HuH-7 (cell line): Measurements from ENCODE around the gene ANKRD30B.
"Not testable (repeated sequence)": the region's sequence is repeated elsewhere in the genome, so short reads cannot be mapped to it uniquely, and the experiment has no call there.

Source experiments
- DNase-seq: peaks from one replicate; pipeline ENCODE4 v3.0.0; 2011; ENCODE audit warnings: low spot score

ANKRD30B gene

GRCh38 chr18:14856256-14856655, 108.3 kb downstream of the ANKRD30B start:
- not testable (repeated sequence) for DNase-seq

GRCh38 chr18:14858514-14858913, 110.5 kb downstream of the ANKRD30B start:
- DNase-seq, result not testable (repeated sequence)

- DNase-seq, result not testable (repeated sequence)
These were observed 112.0 kb downstream of the ANKRD30B start for GRCh38 chr18:14859995-14860394.

GRCh38 chr18:14866426-14866825, 118.5 kb downstream of the ANKRD30B start:
- not testable (repeated sequence) for DNase-seq

- not testable (repeated sequence) for DNase-seq
These were observed 120.0 kb downstream of the ANKRD30B start for GRCh38 chr18:14867988-14868387.

- not testable (repeated sequence) for DNase-seq
These were observed 120.9 kb downstream of the ANKRD30B start for GRCh38 chr18:14868825-14869224.

- not testable (repeated sequence) for DNase-seq
These were observed 130.9 kb downstream of the ANKRD30B start for GRCh38 chr18:14878826-14879225.

GRCh38 chr18:14900435-14900834, 152.5 kb downstream of the ANKRD30B start:
- no peak for DNase-seq
